Activated T-cell treated with anti-CD3 and anti-CD28 coated beads for 4 hours (primary cell): Measurements from ENCODE around the gene PNPLA6.
"Not testable (repeated sequence)": the region's sequence is repeated elsewhere in the genome, so short reads cannot be mapped to it uniquely, and the experiment has no call there.

Source experiments
- DNase-seq: peaks from one replicate; pipeline ENCODE4 v3.0.0-alpha.2; 2020

The PNPLA6 gene

DNA sequence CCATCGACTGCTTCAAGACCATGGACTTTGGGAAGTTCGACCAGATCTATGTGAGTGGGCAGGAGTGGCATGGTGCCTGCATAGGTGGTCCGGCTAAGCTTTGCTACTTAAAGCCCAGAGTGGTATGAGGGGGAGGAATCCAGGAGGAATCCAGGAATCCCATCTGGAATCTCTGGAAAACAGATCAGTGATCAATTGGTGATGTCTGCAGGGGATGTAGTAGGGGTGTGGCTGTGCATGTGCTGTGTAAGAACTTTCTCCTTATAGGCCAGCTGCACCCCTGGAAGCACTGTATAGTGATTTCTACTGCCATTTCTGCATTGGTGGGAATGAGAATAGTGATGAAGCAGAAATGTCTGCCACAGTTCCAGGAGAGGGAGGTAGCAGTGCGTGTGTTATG, 23.6 kb downstream of the PNPLA6 start:
- no peak for DNase-seq

DNA sequence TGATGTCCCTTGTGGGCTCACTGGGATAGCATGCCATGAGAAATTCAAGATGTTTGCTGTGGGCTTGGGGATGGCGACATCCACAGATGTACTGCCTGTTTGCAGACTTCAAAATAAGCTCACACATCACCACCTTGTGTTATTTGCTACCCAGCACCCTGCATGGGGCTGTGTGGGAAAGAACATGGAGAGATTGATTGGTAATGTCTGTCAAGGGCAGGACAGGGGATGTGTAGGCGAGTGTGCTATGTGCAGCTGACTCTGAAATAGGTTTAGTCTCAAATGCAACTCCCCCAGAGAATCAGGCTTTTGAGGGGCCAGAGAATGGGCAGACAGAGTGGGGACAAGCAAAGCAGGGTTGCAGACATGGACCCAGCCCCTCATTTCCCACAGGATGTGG, 24.7 kb downstream of the PNPLA6 start:
- DNase-seq, result no peak

DNA sequence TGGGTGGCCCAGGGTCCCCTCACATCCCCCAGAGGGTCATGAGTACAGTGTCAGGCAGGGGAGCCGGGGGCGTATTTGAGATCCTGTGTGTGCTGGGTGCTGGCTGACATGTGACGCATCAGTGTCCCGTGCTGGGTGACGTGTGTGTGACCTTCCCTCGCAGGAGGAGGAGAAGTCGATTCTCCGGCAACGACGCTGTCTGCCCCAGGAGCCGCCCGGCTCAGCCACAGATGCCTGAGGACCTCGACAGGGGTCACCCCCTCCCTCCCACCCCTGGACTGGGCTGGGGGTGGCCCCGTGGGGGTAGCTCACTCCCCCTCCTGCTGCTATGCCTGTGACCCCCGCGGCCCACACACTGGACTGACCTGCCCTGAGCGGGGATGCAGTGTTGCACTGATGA, 25.8 kb downstream of the PNPLA6 start:
- no peak for DNase-seq

GRCh38 chr19:7562646-7563393, 27.3 kb downstream of the PNPLA6 start:
- no peak for DNase-seq

DNA sequence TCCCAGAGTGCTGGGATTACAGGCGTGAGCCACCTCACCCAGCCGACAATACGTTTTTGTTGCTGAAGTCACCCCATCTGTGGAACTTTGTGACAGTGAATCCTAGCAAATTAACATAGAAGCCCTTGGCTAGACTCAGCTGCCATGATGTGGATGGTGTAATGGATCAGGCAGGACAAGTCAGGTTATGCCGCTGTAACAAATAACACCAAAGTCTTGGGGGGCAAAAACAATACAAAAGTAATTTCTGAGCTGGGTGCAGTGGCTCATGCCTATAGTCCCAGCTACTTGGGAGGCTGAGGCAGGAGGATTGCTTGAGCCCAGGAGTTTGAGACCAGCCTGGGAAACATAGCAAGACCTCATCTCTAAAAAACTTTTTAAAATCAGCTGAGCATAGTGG, 29.3 kb downstream of the PNPLA6 start:
- DNase-seq, result no peak

DNA sequence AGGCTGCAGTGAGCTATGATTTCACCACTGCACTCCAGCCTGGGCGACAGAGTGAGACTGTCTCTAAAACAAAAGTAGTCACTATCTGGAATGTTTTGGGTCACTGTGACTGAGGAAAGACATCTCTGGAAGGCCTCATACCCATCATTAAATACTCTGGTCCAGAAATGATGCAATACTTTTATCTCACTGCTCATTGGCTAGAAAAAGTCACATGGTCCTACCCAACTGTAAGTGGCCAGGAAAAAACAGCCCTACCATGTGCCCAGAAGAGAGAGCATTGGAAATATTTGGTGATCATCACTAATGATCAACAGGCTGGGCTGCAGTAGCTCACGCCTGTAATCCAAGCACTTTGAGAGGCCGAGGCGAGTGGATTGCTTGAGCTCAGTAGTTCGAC, 29.8 kb downstream of the PNPLA6 start:
- no peak for DNase-seq

DNA sequence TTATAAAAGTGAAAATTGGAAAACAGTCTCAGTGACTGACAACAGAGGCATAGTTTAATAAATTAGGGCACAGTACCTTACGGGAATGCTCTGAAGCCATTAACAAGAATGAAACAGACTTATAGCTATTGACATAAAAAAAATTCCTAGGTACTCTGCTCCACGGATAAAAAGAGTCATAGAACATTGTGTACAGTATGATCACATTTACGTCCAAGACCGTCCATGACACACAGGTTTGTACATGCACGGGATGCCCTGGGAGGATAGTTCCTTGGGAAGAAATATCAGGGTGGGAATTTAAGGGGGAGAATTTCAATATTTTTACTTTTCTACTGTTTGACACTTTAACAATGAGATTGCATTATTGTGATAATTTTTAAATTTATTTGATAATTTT, 35.2 kb downstream of the PNPLA6 start:
- DNase-seq, result no peak

DNA sequence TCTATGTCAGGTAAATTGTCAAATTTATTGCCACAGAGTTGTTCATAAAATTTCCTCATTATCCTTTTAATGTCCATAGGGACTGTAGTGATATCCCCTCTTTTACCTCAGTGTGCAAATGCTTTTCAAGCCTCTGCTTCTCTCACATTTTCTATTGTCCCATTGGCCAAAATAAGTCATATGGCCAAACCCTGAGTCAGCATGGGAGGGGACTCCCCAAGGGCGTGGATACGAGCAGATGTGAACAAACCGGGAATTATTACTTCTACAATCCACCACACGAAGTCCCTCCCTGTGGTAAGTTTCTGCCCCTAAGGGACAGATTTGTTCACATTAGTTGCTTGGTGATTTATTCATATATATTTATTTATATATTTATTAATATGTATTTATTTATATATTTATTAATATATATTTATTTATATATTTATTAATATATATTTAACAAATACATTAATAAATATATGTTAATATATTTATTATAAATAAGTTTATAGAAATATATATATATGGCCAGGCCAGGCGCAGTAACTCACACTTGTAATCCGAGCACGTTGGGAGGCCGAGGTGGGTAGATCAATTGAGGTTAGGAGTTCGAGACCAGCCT, 40.0 kb downstream of the PNPLA6 start:
- no peak for DNase-seq

GRCh38 chr19:7577422-7577821, 41.9 kb downstream of the PNPLA6 start:
- not testable (repeated sequence) for DNase-seq

DNA sequence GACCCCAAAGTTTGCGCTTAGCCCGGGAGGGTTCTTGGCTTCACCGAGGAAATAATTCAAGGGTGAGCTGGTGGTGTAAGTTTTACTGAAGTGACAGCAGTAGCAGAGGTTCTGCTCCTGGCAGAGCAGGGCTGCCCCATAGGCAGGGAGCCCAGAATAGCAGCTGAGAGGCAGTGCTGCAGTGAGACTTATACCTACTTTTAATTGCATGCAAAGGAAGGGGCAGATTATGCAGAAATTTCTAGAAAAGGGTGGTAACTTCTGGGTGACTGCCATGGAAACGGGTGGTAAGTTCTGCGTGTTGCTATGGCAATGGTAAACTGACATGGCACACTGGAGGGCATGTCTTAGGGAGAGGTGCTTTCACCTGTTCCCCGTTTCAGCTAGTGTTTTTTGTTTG, 42.6 kb downstream of the PNPLA6 start:
- no peak for DNase-seq

DNA sequence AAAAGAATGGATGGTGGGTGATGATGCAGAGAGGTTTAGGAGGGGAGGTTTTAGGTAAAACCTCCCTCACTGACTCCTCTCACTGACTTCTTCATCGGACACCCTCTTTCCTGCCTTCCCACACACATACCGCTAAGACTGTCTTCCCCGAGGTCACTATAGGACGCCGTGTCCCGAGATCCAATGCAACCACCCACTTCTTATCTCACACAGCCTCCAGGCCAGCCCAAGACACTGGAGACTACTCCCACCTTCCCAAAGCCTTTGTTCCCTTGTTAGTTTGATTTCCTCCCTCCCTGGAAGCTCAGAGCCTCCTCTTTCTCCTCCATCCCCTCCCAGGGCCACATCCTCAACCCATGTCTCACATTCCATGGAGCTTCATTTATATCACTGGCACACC, 43.7 kb downstream of the PNPLA6 start:
- no peak for DNase-seq

DNA sequence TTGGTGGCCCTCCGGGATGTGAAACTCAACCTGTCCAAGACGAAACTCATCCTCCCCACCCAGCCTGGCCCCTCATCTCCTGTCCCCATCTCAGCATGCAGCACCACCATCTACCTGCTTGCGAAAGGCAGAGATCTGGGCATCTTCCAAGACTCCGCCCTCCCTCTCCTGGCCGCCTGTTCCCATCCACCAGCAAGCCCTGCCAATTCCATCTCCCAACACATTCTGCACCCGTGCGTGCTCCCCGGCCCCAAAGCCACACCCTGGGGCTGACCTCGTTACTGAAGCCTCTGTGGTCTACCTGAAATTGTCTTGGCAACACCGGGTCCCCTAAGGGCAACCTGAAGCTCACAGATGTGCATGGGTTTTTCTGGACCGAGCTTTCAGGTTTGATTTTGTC, 46.9 kb downstream of the PNPLA6 start:
- no peak for DNase-seq

- DNase-seq, result no peak
Observed at GRCh38 chr19:7589822-7590221, 54.3 kb downstream of the PNPLA6 start.

DNA sequence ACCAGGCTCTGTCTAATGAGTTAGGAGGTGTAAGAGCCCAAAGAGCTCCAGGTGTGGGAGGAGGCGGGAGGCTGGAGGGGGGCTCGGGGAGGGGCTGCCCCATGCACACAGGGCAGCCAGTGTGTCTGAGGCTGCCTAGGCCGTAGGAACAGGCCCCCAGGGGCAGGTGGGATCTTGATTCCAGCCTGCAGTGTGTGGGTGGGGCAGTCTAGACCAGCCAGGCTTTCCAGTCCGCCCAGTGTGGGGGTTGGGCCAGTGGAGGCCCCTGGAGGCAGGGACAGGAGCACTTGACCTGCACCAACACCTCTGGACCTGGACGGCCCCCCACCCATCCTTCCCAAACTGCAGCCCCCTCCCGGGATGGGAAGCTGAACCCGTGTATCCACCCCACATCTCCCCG, 54.7 kb downstream of the PNPLA6 start:
- DNase-seq, result no peak

DNA sequence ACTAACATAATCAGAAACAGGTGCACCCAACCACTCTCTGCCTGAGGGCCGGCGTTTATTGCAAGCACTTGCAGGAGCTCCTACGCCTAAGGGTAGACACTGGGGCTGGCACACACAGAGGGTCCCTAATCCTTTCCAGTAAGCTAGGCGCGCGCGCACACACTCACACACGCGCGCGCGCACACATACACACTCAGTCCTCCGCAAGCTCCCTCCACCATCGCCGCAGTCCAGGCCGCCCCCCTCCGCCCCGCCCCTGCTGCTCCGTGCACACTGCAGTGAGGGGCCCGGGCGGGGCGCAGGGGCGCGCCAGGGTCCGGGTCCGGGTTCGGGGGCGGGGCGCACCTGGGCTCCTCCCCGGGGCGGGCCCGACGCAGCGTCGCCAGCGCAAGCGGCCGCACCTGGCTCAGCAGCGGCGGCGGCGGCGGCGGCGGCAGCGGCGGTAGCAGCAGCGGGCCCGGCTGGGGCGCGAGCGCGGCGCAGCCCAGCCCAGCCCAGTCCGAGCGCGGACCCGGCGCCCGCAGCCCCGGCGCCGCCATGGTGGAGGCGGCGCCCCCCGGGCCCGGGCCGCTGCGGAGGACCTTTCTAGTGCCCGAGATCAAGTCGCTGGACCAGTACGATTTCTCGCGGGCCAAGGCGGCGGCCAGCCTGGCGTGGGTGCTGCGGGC, 60.1 kb downstream of the PNPLA6 start, which contains the start of gene CAMSAP3:
Gene CAMSAP3 (plus strand): TSS at position 398 of the 668 bp plus-strand sequence. CDS start 140 bp downstream, at position 538.
- DNase-seq, result peak; percentile 14

DNA sequence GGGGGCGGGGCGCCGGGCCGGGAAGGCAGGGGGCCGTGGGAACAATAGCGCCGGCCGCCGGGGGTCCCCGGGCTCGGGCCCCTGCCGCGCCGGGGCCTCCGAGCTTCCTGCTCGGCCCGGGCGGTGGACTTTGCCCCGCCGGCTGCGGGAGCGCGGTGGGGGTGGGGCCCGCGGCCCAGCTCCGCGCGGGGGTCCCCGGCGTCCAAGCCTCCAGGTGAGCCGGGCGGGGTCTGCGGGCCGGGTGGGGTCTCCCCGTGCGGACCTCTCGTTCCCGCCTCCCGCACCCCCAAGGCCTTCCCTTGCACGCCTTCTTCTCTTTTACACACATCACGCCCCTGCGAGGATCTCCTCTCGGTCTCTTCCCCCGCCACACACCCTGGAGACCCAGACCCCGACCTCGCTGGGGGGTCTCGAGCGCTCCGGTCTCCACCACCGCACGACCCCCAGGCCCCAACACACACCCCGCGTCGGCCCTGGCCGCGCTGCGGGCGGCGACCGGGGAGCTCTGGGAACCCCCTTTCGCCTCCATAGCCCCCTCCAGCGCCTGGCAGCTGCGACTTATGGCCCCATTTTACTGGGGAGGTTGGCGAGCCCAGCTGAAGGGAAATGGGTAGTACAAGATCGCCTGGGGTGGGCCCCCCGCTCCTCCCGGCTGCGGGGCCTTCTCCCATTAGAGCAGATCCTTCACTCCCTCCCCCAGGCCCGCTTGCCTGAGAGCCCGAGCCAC, 60.9 kb downstream of the PNPLA6 start:
- no peak for DNase-seq

- no peak for DNase-seq
Observed at GRCh38 chr19:7597689-7598088, 62.2 kb downstream of the PNPLA6 start.

DNA sequence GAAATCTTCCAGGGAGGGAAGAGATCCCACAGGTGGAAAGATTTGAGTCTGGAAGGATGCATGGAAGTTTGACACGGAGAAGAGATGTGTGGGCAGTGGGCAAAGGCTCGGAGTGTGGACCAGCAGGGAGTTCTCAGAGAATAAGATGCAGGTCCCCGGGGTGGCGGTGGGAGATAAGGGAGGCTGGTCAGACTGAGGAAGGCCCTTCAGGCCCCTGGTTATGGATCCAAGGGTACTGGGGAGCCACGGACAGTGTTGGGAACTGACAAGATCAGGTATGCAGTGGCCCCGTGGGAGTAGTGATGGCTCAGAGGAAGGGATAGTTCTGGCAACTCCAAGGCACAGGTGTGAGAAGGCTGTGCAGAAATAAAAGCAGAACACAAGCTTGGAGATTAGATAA, 62.7 kb downstream of the PNPLA6 start:
- DNase-seq, result no peak

DNA sequence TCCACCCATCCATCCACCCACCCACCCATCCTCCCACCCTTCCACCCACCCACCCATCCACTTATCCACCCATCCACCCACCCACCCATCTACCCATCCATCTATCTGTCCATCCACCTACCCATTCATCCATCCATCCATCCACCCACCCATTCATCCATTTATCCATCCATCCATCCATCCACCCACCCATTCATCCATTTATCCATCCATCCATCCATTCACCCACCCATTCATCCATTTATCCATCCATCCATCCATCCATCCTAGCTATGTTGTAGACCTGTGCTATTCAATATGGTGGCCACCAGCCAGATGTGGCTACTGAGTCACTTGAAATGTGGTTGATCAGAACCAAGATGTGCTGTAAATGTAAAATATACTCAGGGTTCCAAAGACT, 65.2 kb downstream of the PNPLA6 start:
- DNase-seq, result no peak

DNA sequence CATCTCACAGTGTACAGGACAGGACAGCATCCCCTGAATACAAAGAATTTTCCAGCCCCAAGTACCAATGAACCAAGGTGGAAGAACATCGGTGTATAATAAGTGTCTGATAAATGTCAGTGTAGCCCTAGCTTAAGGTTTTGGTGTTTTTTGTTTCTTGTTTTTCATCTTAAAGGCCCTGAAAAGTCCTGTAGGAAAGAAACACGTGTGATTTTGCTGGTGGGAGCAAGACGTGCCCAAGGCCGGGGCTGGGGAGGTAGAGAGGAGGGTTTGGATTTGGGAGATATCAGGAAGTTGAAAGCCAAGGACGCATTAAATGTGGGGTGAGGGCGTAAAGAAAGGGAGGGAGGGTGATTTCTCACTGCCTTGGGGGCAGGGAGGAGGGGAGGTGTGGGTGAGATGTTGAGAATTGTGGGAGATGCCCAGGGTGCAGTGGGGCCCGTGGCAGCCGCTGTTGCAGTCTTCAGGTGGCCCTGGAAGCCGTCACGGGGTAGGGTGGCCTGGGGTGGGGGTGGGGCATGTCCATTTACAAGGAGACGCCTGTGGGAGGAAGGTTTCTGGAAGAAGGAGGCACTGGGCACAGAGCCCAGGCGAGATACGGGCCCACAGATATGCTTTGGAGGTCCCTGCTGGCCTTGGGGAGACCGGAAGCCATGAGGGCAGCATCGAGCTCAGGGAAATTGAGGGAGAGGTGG, 66.9 kb downstream of the PNPLA6 start:
- no peak for DNase-seq

DNA sequence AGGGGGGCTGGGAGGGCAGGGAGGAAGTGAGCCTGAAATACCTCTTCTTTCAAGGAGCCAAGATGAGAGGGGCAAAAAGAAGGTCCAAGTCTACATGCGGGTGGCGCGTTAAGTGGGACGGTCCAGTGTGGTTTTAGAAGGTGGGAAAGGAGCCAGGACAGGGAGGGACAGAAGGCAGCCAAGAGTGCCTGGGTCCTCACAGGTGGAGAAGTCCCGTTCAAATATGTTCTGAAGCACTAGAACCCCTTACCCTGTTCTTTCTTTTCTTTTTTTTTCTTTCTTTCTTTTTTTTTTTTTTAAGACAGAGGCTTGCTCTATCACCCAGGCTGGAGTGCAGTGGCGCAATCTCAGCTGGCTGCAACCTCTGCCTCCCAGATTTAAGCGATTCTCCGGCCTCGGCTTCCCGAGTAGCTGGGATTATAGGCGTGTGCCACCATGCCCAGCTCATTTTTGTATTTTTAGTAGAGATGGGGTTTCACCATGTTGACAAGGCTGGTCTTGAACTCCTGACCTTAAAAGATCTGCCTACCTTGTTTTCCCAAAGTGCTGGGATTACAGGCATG, 67.5 kb downstream of the PNPLA6 start:
- DNase-seq, result no peak

- DNase-seq, result no peak
Observed at GRCh38 chr19:7603919-7604318, 68.4 kb downstream of the PNPLA6 start.
